Fibroblast of skin of back (primary cell): Measurements from ENCODE around the gene SIRPB2. TPM values are rescaled to one million over a fixed set of nuclear protein-coding genes. Genes with fewer than 3 reads are reported as not detected.
A peak's percentile ranks its signal among the peaks of the same experiment; 100 is the strongest.

Source experiments
- DNase-seq: peaks from one replicate; pipeline ENCODE4 v3.0.0-alpha.2; 2013
- polyA plus RNA-seq, 2 experiments: library from polyadenylated mRNA; unstranded; fragments of 120-200 nt; gene quantifications; one replicate each; pipeline ENCODE4 v1.2.1, GENCODE V29; 2013; ENCODE audit not compliant: insufficient read length in 2 of 2

SIRPB2 gene
- not detected for polyA plus RNA-seq (2013, experiment 1 of 2; ENCODE audit: insufficient read length)
- polyA plus RNA-seq (2013, experiment 2 of 2; ENCODE audit: insufficient read length) = not detected

DNA sequence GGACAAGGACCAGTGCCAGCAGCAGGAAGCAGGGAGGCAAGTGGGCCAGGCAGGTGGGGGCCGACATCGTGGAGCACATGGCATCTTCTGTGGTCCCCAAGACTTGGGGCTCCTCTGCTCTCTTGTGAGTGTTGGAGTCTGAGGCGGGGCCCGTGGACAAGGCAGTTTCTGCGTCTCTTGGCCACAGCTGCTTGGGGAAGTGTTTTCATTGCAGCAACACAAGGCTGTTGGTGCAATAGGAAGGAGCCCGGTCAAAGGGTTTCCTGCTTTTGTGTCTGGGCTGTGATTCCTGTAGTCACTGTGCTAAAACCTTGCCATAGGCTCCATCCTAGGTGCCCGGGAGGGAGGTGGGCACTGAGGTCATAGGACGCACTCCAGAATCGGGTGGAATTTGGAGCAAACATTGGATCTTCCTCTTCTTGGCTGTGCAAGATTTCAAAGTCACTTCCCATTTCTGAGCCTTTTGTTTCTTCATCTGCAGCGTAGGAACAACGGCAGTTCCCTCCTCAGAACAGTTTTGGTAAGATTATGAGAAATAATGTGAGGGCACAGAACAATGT lies at the start of gene SIRPB2:
Gene SIRPB2, minus strand, starts transcription at position 140 of the 560 bp plus-strand sequence. Its CDS starts 61 bp downstream, at position 79.
- no peak for DNase-seq

DNA sequence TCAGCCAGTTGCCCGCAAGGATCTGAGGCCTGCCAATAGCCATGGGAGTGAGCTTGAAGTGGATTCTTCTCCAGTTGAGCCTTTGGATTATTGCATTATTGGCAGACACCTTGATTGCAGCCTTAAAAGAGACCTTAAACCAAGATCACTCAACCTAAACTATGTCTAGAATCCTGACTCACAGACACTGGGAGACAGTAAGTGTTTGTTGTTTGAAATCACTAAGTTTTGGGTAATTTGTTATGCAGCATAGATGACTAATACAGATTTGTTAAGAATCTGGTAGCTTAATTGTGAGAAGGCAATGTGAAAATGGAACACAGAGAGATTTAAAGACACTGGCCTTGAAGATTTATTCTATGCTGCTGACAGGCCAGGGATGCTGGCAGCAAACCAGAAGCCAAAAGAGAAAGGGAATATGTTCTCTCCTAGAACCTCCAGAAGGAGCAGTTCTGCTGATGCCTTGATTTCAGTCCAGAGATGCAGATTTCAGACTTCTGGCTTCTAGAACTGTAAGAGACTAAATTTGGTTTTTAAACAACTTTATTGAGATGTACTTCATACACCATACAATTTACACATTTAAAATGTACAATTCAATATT lies 48.7 kb upstream of the SIRPB2 start:
- DNase-seq = no peak

DNA sequence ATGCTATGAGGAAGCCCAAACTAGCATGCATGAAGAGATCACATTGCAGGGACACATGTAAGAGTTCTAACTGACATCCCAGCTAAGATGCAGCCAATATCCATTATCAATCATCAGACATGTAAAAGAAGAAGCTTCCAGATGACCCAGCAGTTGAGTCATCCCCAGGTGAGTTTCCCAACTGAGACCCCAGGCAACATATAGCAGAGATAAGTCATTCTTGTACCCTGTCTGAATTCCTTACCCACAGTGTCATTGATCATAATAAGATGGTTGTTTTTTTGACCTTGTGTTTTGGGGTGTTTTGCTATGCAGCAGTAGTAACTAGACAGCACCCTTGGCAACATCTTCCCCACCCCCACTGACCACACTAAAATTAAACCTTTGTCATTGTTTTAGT lies 47.4 kb upstream of the SIRPB2 start:
- no peak for DNase-seq

DNA sequence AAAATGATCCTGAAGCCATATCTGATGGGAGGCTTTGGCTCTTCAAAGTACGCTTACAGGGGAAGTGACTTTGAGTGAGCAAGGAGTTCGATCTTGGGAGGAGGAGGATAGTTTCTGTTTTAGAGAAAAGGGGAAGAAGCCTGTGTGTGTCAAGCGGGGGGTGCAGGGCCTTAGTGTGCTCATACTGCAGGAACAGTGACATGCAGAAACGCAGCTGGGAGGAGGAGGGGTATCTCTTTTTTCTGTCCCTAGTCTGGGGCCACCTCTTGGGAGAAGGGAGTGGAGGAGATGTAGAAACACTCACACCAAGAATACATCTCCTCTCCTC lies 46.5 kb upstream of the SIRPB2 start:
- DNase-seq = no peak

DNA sequence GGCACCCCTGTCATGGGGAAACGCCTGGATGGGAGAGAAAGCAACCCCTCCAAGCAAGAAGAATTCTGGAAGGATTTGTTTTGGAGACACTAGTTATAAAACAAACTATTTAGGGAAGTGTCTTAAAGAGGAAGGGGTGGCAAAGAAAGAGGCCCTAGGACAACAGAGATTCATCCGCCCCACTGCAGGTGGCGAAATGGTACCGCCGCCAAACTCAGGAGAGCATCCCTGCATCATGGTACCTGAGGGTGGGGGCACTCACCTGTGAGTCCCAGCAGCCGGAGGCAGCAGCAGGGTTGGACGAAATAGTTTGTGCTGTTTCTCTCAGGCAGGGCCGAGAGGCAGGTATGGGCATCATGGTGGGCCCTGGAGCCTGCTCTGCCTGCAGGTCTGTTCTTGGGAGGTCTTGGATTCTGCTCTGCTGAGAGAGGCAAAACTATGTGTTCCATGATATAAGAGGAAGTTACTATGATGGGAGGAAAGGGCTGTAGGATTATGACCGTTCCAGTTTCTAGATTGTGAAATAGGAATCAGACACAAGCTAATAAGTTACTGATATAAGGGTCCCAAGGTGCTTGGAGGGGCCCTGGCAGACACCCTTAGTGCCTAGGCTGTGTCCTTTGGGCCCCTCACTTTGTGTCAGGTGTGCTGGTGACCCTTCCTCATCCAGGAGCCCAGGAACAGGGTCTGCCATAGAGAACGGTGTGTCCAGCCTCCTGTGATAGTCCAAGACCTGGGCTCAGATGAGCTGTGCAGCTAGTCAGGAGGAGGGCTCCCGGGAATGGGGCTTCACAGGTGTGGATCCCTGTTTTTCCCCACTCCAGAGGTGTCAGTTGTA lies 45.9 kb upstream of the SIRPB2 start:
- DNase-seq = no peak

DNA sequence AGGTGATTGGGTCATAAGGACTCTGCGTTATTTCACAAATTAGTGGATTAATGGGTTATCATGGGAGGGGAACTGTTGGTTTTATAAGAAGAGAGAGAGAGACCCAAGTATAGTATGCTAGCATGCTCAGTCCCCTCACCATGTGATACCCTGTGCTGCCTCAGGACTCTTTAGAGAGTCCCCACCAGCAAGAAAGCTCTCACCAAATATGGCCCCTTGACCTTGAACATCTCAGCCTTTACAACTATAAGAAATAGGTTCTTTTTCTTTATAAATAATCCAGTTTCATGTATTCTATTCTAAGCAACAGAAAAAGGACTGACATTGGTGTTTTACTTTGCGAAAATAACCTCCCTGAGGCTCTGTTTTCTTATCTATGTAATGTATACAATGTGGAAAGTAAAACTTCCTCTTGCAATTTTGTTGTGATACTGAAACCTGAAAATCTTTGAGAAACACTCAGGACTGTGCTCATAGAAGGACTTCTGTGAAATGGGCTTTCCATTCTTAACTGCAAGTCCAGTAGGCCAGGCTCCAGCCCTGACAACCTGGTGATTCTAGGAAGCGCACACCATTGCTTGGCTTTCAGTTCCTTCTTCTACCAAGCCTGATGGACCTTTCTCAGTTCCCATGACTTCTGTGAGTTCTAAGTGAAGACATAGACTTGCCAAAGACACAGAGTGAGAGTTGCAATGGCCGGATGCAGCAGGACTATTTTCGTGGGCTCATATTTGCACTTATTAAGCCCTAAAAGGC lies 44.4 kb upstream of the SIRPB2 start:
- no peak for DNase-seq

DNA sequence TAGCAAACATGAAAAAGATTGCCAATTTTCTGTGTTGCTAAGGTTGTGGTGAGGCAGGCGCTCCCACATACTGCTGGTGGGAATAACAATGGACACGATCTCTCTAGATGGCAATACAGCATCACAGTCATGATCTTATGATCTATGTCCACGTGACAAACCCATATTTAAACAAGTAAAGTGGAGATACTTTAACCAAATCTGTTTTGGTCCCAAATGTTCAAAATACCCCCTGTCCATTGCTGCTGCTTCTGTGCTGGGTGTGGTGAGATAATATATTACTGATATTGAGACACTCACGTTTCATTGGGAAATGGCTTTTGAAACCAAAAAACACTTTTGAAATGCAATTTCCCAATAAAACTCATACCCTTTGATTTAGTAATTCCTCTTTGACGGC lies 43.3 kb upstream of the SIRPB2 start:
- no peak for DNase-seq

DNA sequence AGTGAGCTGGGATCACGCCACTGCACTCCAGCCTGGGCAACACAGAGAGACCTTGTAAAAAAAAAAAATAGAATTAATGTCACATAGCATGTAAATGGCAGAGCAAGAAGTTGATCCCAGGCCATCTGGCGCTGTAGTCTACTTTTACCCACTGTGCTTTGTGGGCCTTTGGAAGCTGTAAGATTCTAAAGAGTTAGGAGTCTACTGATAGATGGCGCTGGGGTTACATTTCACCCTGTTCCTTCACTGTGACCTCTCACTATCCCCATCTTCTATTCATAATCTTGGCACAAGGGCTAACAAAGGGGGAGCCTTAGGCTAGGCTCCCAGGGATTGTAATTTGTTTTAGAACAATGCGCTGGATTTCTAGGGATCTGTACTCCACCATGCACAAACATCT lies 41.8 kb upstream of the SIRPB2 start:
- no peak for DNase-seq

DNA sequence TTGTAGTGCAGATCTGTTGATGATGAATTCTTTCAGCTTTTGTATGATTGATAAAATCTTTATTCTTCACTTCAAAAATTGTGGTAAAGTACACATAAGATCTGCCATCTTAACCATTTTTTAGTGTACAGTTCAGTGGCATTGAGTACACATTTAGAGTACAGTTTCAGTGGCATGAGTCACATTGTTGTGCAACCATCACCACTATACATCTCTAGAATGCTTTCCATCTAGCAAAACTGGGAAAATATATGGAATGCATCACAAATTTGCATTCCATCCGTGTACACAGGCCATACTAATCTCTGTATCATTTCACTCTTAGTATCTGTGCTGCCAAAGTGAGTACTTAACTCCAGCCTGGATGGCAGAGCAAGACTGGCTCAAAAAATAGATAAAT lies 37.6 kb upstream of the SIRPB2 start:
- peak; percentile 7 for DNase-seq

DNA sequence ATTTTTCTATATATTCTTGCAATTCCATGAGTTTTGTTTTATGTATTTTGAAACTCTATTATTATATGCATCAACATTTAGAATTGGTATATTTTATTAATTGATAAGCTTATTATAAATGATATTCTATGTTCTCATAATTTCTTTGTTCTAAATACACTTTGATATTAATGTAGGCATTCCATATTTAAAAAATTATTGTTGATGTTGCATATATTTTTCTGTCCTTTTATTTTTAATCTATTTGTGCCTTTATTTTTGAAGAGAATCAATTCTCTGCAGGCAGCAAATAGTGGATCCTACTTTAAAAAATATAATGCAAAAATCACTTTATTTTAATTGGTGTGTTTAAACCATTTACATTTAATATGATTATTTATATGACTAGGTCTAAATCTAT lies 36.7 kb upstream of the SIRPB2 start:
- DNase-seq = no peak

DNA sequence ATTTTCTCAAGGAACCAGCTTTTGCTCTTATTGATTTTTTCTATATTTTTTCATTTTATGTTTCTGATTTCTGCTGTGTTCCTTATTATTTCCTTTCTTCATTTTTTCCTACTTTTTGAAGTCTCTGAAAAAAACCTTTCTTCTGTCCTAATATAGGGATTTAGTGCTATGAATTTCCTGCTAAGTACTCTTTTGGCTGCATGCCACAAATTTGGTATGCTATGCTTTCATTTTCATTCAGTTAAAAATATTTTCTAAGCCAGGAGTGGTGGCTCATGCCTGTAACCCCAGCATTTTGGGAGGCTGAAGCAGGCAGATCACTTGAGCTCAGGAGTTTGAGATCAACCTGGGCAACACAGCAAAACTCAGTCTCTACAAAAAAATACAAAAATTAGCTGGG lies 35.7 kb upstream of the SIRPB2 start:
- DNase-seq = peak; percentile 8

DNA sequence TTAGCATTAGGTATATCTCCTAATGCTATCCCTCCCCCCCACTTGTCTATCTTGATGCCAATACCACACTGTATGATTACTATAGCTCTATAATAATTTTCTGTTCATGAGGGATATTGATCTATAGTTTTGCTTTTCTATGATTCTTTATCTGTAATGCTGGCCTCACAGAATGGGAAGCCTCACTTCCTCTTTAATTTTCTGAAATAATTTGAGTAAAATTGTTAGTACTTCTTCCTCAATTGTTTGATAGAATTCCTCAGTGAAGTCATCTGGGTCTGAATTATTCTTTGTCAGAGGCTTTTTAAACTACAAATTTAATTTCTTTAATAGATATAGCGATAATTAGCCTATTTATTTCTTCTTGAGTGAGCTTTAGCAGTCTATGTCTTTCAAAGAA lies 35.1 kb upstream of the SIRPB2 start:
- no peak for DNase-seq

DNA sequence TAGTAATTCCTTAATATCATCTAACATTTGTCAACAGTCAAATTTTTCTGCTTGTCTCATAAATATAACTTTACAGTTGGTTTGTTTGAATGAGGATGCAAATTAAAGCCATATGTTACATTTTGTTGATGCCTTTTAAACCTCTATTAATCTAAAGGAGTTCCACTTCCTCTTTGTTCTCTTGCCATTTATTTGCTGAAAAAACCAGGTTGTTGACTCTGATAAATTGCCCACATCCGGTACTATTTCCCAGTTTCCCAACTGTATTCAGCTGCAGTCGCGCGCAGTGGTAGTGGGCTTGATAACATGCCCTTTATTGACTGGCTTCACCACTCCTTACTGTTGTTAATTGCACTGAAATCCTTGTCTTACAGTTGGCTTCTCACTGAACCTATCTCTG lies 32.8 kb upstream of the SIRPB2 start:
- no peak for DNase-seq

DNA sequence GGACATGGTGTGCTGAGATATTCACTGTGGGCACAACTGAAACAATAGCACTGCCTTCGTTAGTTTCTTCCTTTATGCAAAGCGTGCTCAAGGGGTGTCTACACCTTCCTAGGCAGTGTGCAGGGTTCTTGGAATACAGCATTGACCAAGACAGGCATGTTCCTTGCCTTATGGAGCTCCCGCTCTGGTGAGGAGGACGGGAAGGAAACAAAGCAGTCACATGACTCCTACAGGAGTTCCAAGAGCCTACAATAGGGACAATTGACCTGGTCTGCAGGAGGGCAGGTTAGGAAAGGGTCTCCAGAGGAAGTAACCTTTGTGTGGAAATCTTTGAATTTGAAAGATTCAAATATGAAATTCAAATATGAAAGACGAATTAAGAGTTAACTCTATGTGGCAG lies 25.8 kb upstream of the SIRPB2 start:
- no peak for DNase-seq

DNA sequence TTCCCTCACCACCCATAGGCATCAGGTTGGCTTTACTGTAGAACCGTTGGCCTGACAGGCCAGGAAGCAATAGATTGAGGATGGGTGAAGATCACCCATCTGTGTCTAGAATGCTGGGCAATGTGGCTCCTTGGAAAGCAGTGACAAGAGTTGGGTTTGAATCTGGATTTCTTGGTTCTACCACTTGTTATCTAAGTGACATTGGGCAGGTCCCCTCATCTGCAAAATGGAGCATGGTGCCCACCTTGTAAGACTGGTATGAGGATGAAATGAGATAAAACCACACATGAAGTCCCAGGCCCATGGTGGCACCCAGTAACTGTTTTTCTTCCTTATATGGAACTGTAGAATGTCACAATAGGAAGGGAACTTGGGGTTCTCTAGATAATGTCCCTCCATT lies 22.6 kb upstream of the SIRPB2 start:
- no peak for DNase-seq

DNA sequence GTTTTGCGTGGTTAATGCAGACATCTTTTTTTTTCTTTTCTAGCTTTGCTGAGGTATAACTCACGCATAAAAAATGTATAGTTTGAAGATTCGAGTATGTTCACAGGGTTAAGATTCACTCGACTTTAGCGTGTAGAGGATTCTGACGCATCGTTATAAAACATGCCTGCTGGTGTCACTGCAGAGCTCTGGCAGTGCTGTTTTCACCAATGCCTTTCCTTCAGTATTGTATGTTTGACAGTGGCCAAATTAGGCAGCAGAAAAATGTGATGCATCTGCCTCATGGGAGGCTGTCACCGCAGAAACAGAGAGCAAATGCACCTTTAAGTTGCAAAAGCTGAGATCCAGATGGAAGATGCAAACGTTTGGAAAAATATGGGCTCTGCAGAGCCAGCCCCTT lies 18.0 kb upstream of the SIRPB2 start:
- DNase-seq = peak; percentile 17

DNA sequence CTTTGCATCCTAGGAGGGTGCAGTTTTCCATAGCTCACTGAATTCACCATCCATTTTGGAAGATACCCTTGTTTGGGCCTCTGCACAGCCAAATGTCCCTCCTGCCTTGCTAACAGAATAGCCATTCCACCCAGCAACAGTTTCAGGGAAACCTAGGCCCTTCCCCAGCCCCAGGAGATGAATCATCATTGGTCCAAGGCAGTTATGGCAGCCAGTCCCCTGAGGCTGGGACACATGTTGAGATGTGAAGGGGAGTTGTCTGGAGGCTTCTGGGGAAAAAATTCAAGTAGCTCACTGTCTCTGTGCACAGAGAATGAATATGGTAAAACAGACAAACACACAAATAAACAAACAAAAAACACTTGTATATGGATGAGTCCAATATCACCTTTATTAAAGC lies 17.4 kb upstream of the SIRPB2 start:
- DNase-seq = peak; percentile 9

DNA sequence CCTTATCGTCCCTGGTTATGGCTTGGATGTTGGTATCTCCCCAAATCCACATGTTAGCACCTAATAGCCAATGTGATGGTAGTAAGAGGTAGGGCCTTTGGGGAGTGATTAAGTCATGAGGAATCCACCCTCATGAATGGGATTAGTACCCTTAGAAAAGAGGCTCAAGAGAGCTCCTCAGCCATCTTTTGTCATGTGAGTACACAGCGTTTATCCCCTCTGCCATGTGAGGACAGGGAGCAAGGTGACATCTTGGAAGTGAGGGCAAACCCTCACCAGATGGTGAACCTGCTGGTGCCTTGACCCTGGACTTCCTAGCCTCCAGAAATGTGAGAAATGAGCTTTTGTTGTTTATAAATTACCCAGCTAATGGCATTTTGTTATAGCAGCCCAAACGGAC lies 16.1 kb upstream of the SIRPB2 start:
- DNase-seq = no peak

DNA sequence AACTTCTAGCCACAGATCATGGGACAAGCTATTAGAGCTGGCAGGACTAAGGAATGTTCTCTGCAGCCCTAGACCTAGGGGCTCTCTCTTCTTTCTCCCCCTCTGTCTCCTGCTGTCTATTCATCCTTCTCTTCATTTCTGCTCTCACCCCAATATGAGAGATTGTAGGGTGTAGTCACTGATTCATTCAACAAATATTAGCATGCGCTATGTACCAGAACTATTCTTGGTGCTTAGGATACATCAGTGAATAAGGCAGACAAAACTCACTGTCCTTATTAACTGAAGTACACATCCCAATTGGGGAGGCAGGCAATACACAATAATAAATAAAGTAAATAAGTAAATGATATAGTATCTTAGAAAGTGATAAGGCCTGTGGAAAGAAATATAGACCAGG lies 14.7 kb upstream of the SIRPB2 start:
- DNase-seq = no peak

DNA sequence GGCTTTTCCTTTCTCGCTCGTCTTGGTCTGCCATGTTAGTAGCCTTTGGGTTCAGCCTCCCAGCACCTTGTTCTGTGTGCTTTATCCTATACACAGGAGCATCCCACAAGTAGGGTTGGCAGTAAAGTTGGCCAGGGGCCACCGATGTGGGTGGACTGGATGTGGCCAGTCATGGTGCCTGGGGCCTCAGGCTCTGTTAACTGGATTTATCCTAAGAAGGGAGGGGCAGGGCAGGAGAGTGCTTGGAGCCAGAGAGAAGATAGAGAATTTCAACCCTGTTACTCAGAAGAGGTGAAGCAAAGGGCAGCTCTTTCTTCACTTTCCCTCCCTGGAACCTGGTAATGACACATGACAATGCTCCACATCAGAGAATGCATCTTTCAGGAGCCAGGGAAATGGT lies 14.1 kb upstream of the SIRPB2 start:
- DNase-seq = no peak

DNA sequence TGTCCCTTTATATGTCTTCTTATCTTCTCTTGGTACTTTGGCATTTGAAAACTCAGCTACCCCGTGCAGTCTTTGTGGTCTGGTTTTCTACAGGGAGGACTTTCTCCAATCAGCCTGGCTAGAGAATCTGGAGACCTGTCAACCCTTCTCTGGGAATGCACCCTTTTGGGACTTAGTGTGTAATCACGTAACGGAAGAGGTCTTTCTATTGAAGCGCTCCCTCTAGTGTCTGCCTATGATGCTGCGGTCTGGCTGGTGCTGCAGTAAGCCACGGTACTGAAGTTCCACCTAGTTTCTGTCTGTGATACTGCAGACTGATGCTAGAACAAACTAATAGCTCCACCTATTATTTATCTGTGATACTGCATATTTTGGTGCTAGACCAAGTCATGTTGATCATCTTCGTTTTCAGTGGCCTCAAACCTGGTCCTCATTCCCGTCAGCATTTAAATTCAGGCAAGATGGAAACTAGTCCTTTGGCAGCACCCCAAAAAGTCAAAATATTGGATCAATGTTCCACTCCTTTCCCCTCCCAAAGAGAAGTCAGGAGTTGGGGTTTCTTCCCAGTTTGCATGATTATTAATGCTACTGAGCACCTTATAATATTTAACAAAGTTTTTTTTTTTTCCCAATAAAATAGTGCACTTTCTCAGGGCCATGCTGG lies 12.5 kb upstream of the SIRPB2 start:
- DNase-seq = peak; percentile 85

DNA sequence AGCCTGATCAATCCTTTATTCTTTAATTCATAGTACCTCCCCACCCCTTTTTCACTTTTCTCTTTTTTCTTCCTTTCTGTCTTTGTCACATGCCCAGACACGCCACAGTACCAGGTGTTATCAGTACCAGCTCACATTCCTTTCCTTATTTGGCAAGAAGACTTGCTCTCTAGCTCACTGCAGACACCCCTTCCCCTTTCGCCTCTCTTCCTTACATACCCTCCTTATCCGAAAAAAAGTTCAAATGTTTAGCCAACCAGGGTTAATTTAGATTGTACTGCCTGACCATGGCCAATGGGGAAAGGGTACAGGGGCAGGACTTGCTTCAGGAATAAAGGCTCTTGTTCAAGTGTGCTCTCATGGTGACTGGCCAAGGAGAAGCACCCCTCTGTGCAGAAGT lies 9.3 kb upstream of the SIRPB2 start:
- DNase-seq = no peak
